SHP77 (cell line): Measurements from ENCODE around the gene CCDC159.
"Not testable (repeated sequence)": the region's sequence is repeated elsewhere in the genome, so short reads cannot be mapped to it uniquely, and the experiment has no call there.

Experiments used
- DNase-seq, 2 experiments: peaks; one replicate each; lab custom pipeline; 2025; lab: John Stamatoyannopoulos, UW

Gene CCDC159, protein sequence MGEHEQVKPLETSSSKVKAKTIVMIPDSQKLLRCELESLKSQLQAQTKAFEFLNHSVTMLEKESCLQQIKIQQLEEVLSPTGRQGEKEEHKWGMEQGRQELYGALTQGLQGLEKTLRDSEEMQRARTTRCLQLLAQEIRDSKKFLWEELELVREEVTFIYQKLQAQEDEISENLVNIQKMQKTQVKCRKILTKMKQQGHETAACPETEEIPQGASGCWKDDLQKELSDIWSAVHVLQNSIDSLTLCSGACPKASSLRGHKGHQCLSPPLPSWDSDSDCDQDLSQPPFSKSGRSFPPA

GRCh38 chr19:11346104-11346940 lies at the start of gene CCDC159, which contains the start of gene TMEM205:
CCDC159 (plus strand) TSS chr19:11346519; CDS start chr19:11346607, 88 bp downstream.
TMEM205 (minus strand) TSS chr19:11346268; CDS start chr19:11345619, 649 bp downstream.
- peak; percentile 99 for DNase-seq

DNA sequence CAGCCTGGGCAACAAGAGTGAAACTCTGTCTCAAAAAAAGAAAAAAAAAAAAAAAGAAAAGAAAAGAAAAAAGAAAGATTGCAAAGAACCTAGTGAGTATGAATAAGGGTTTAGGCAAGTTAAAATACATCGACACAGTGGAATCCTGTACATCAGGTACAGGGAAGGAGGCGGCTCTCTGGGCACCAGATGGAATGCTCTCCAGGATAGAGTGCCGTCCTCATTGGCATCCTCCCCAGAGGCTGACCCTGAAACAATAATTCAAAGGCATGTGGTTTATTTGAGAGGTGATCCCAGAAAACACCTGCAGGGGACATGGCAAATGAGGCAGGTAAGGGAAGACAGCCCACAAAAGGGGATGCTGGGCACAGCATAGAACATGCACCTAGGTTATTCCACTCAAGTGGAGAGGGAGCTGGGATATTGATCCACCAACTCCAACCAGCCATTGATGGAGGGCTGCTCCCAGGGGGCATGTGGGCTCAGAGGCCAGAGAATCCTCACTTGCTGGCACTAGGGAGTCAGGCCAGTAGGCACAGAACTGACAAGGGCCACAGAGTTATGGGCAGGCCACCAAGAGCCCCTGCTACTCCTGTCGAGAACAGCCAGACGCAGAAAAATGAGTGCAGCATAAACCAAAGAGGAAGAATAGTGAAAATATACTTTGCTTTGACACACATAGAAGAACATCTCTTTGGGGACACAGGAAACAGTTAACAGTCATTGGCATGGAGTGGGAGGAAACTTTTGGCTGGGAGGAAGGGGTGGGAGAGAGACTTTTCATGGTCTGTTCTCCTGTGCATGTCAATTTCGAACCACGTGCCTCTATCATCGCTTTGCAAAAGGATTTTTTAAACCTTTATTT lies 46.1 kb upstream of the CCDC159 start:
- no peak for DNase-seq

DNA sequence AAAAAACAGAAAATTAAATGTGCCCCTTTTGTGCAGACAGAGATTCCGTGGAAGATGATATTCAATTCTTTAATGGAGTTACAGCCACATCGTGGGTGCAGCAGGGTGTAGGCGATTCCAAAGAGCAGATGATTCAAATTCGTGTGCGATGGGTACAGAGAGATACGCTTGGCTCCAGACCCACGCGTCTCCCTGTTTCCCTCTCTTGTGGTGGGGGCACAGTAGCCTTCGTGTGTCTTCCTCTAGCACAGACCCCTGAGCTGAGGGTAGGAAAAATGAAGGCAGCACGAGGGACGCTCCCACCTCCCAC lies 45.6 kb upstream of the CCDC159 start:
- DNase-seq: no peak

- DNase-seq: no peak
These were observed 41.4 kb upstream of the CCDC159 start for GRCh38 chr19:11304936-11305335.

DNA sequence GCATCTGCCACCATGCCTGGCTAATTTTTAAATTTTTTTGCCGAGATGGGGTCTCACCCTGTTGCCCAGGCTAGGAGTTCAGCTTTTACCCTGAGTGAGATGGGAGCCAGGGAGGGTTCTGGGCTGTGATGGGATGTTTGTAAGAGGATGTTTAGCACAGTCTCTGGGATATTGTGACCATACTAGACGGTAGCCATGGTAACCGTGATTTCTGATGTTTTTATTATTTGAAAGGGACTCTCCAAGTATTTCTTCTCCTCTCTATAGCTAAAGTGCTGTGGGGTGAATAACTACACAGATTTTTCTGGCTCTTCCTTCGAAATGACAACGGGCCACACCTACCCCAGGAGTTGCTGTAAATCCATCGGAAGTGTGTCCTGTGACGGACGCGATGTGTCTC lies 40.0 kb upstream of the CCDC159 start:
- DNase-seq: no peak

DNA sequence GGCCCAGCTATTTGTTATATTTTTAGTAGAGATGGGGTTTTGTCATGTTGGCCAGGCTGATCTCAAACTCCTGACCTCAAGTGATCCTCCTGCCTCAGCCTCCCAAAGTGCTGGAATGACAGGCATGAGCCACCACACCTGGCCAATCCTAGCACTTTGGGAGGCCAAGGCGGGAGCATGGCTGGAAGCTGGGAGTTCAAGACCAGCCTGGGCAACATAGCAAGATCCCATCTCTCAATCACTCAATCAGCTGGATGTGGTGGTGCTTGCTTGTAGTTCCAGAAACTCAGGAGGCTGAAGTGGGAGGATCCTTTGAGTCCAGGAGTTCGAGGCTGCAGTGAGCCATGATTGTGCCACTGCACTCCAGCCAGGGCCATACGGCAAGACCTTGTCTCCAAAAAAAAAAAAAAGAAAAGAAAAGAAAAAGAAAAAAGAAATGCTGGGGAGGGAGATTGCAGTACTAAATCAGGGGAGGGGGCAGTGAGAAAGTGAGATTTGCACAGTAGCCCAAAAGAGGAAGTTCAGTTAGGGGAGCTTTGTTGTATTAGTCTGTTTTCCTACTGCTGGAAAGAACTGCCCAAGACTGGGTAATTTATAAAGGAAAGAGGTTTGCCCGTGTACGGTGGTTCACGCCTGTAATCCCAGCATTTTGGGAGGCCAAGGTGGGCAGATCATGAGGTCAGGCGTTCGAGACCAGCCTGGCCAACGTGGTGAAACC lies 25.9 kb upstream of the CCDC159 start:
- DNase-seq: not testable (repeated sequence)

DNA sequence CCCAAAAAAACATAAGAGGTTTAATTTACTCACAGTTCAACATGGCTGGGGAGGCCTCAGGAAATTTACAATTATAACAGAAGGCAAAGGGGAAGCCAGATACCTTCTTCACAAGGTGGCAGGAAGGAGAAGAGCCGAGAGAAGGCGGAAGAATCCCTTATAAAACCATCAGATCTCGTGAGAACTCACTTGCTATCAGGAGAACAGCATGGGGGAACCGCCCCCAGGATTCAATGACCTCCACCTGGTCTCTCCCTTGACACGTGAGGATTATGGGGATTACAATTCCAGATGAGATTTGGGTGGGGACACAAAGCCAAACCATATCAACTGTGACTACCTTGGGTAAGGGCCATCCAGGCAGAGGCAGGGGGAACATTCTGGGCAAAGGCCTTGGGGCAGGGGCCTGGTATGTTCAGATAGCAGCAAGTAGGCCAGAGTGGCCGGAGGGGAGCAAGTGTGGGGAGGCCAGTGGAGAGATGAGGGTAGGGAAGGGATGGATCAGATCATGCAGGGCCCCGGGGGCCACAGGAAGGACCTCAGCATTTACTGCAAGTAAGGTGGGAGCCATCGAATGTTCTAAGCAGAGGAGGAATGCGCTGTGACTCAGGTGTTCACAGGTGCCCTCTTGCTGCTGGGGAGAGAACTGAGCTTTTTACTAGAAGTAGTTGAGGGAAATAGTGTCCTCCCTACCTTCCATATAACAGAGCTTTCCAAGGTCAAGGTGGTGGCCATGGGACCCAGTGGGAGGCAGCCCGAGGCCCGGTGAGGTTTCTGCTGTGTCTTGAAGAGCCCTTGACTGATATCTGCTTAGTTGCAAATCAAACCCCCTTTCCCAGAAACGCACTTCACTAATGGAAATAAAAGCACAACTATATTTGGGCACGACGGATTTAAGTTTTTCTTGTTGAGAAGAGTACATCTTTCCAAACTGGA lies 24.9 kb upstream of the CCDC159 start:
- DNase-seq: no peak

DNA sequence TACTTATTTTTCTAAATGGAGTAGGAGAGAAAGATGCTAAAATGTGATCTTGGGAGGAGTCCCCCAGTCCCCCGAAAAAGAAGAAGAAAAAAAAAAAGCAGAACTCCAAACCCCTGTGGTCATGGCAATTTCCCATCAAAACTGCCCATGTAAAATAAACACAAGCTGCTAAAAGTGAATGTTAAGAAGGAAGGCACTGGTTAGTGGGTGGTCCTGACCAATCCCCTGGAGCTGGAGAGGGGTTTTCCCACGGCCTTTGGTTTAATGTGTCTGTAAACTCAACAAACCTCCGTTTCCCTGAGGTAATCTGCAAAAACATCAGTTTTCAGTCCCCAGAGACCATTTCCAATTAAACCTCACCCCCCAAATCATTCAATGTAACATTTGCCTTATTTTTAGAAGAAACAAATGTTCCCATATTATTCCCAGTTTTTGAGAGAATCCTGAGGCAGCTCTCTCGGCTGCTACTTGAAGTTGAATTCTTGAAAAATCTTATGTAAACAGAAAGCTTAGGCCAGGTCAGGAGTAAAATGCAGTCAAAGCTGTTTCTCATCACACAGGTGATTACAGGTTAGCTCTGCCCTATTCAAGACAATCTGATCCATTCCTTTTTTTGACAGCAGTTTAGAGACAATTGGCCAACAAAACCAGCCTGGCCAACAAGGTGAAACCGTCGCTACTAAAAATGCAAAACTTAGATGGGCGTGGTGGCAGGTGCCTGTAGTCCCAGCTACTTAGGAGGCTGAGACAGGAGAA lies 23.9 kb upstream of the CCDC159 start:
- DNase-seq: no peak

- no peak for DNase-seq
These were observed 22.7 kb upstream of the CCDC159 start for GRCh38 chr19:11323601-11324078.

DNA sequence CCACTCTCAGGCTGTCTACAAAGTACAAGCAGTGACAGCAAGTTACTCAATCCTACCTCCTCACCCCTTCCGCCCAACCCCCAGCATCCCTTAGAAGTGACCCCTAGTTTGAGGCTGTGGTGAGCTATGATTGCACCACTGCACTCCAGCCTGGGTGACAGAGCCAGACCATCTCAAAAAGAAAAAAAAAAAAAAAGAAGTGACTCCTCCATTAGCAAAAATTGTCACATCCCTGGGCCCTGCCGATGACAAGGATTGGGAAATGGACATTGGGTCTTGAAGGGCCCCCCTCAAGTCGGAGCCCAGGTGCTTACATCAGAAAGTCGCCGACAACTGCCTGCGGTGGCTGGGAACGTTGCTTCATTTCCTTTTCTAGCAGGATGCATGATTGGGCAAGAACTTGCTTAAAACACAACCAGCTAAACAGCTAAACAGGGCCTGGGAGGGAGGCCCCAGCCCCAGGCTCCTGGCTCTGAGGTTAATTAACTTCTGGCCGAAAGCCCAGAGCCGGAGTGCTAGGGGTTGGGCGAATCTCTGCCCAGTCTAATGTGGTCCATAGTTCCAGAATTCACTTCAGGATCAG lies 22.1 kb upstream of the CCDC159 start:
- DNase-seq: peak; percentile 23 to 60

DNA sequence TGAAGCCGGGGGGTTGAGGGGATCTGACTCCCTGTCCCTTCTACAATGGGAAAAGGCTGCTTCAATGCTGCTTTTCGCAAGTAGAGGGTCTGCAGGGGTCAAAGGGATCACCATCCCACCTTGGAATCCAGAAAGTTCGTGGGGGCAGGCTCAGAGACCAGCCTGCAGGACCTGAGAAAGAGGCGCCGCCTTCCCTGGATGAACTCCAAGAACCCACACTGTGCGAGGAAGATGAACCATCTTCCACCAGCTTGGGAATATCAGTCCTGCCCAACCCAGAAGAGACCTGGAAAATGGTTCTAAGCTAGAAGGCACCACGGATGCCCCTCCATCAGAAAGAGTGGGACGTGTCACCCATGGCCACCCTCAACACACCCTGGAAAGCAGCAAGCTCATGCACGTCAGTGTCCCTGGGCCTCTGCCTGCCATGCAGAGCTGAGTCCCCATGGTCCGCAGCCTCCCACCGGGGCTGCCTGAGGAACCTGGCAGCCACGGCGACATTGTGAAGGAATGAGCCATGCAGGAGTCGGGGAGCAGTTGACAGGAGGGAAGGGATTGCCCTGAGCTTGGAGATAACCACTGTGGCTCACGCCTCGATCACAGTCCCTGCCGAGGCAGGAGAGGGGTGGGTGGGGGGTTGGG lies 21.4 kb upstream of the CCDC159 start:
- DNase-seq: no peak

DNA sequence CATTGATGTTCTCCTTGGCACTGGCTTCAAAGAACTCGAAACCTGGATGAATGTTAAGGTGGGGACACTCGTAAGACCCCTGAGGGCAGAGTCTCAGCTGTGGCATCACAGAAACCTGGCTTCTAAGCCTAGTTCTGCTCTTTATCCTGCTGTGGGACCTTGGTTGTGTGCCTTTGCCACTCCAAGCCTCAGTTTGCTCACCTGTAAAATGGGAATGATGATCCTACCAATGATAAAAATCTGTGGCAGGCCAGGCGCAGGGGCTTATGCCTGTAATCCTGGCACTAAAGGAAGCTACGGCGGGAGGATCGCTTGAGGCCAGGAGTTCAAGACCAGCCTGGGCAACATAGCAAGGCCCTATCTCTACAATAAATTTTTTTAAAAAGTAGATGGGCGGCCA lies 20.8 kb upstream of the CCDC159 start:
- DNase-seq: no peak

DNA sequence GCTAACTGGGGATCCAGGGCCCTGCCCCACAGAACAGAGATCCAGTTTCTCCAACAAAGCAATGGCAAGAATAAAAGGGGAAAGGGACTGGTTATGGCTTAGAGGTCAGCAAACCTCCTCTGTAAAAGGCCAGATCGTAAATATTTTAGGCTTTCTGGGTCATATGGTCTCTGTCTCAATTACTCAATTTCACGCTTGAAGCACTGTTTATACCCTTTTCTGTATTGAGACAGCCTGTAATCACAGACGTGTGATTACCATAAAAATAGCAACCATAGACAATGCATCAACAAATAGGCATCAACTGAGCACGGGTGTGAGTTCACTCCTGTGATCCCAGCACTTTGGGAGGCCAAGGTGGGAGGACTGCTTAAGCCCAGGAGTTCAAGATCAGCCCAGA lies 16.2 kb upstream of the CCDC159 start:
- DNase-seq: no peak

DNA sequence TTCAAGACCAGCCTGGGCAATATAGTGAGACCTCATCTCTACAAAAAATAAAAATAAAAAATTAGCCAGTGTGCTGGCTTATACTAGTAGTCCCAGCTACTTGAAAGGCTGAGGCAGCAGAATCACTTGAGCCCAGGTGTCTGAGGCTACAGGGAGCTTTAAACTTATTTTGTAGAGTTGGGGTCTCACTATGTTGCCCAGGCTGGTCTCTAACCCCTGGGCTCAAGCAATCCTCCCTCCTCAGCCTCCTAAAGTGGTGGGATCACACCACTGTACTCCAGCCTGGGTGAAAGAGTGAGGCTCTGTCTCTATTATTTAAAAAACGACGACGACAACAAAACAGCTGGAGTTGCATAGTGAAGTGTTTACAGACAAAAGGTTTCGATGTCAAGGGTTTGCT lies 14.8 kb upstream of the CCDC159 start:
- no peak for DNase-seq

DNA sequence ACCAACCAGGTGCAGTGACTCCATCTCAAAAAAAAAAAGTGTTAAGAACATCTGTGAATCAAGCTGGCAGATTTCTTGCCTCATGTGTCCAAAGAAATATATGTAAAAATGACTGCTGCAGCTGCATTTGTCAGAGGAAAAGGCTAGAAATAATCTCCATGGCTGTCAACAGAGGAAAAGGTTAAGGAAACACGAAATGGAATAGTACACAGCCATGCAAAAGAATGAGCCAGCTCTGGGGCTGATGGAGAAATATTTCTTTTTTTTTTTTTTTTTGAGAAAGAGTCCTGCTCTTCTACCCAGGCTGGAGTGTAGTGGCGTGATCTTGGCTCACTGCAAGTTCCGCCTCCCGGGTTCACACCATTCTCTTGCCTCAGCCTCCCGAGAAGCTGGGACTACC lies 13.5 kb upstream of the CCDC159 start:
- no peak for DNase-seq

- not testable (repeated sequence) for DNase-seq
These were observed 12.5 kb upstream of the CCDC159 start for GRCh38 chr19:11333838-11334237.

DNA sequence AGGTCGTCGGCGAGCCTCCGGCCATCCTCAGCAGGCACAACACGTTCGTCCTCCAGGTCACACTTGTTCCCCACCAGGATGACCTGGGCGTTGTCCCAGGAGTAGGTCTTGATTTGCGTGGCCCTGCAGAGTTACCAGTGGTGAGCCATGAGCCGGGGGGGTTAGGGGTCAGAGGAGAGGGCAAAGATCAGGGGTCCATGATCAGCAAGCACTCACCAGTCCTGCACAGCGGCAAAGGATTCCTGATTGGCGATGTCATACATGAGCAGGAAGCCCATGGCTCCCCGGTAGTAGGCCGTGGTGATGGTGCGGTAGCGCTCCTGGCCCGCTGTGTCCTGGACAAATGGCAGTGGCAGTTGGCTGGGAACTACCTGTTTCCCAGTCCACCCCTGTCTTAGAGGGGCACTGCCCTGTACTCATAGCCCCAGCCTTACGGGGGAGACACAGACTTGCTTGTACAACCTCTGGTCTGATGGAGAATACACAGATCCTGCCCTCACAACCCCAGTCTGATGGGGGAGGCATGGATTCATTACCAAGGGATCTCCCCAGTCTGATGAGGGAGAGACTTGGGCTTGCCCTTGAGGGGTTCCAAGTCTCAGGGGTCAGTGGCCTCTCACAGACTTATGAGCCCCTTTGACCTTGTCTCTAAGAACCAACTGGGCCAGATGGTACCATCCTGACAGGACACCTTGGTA lies 10.7 kb upstream of the CCDC159 start:
- DNase-seq: no peak

DNA sequence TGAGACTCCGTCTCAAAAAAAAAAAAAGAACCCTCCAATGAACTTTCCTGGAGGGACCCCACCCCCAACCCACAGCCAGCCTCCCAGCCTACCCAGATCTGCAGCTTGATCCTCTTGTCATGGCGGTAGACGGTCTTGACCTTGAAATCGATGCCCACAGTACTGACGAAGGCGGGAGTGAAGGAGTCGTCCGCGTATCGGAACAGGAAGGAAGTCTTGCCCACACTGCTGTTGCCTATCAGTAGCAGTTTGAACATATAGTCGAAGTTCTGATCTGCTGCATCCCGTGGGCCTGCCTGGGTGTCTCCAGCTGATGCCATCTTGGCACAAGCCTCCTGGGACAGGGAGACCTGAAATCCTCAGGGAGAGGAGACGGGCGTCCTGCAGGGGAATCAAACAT lies 9.2 kb upstream of the CCDC159 start:
- DNase-seq: no peak
